ENCODE data around the gene NEIL3.

DNA sequence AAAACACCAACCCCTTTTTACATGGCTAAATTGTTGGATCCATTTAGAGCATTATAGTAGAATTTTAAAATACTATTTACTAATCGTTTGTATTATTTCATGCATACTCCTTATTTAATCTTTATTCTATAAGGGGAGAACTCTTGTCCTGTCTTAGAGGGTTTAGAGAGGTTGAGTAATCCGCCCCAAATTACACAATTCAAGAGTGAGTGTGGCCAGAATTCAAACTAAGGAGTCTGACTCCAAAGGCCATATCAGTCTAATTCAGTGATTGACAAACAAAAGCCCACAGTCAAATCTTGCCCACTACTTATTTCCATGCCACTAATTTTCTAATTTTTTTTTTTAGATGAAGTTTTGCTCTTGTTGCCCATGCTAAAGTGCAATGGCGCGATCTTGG lies 33.7 kb upstream of the NEIL3 start:
- TF ChIP-seq, protein P1, sequence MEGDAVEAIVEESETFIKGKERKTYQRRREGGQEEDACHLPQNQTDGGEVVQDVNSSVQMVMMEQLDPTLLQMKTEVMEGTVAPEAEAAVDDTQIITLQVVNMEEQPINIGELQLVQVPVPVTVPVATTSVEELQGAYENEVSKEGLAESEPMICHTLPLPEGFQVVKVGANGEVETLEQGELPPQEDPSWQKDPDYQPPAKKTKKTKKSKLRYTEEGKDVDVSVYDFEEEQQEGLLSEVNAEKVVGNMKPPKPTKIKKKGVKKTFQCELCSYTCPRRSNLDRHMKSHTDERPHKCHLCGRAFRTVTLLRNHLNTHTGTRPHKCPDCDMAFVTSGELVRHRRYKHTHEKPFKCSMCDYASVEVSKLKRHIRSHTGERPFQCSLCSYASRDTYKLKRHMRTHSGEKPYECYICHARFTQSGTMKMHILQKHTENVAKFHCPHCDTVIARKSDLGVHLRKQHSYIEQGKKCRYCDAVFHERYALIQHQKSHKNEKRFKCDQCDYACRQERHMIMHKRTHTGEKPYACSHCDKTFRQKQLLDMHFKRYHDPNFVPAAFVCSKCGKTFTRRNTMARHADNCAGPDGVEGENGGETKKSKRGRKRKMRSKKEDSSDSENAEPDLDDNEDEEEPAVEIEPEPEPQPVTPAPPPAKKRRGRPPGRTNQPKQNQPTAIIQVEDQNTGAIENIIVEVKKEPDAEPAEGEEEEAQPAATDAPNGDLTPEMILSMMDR (IDR thresholded peaks at IDR 0.05) = no peak
- TF ChIP-seq POLR2A (IDR thresholded peaks at IDR 0.05) = no peak
